Karpas-422 (cell line): ENCODE results near the gene ZNF609. TPM values are rescaled to one million over a fixed set of nuclear protein-coding genes. Genes with fewer than 3 reads are reported as not detected.

ENCODE experiments used
- DNase-seq: peaks from one replicate; pipeline ENCODE4 v3.0.0-alpha.2; 2015
- H2AFZ ChIP-seq: fragments of 200-600 bp; sonication (generic); 2 replicates; pipeline ENCODE4 v1.6.1; 2014; ENCODE audit warnings: antibody characterized with exemption, low read length, mixed read lengths
- H3K27ac ChIP-seq: fragments of 200-600 bp; sonication (generic); 2 replicates; pipeline ENCODE4 v1.5.1; 2014; ENCODE audit warnings: mild to moderate bottlenecking, low read length, moderate library complexity
- H3K27me3 ChIP-seq: fragments of 200-600 bp; sonication (generic); 2 replicates; pipeline ENCODE4 v1.6.1; 2014; ENCODE audit warnings: low read length, mixed read lengths
- H3K36me3 ChIP-seq: fragments of 200-600 bp; sonication (generic); 2 replicates; pipeline ENCODE4 v1.6.1; 2014; ENCODE audit warnings: low read length, mixed read lengths; ENCODE audit not compliant: insufficient read depth
- H3K4me1 ChIP-seq: fragments of 200-600 bp; sonication (generic); 2 replicates; pipeline ENCODE4 v1.6.1; 2014; ENCODE audit warnings: mild to moderate bottlenecking, low read length, mixed read lengths
- H3K4me2 ChIP-seq: fragments of 200-600 bp; sonication (generic); 2 replicates; pipeline ENCODE4 v1.6.1; 2014; ENCODE audit warnings: low read length, low read depth, mild to moderate bottlenecking; ENCODE audit not compliant: poor library complexity, severe bottlenecking
- H3K4me3 ChIP-seq: fragments of 200-600 bp; sonication (generic); 2 replicates; pipeline ENCODE4 v1.5.1; 2014; ENCODE audit warnings: mild to moderate bottlenecking, antibody characterized with exemption, low read length, mixed read lengths
- H3K79me2 ChIP-seq: fragments of 200-600 bp; sonication (generic); 2 replicates; pipeline ENCODE4 v1.6.1; 2014; ENCODE audit warnings: mild to moderate bottlenecking, low read length, mixed read lengths
- H3K9ac ChIP-seq: fragments of 200-600 bp; sonication (generic); 2 replicates; pipeline ENCODE4 v1.6.0; 2014; ENCODE audit warnings: low read length
- H3K9me2 ChIP-seq: fragments of 200-600 bp; sonication (generic), shearing (Covaris generic); replicated peaks from 2 replicates; pipeline ENCODE4 v1.6.0; 2014; ENCODE audit warnings: mild to moderate bottlenecking, low read length, moderate library complexity; ENCODE audit not compliant: insufficient read depth
- H3K9me3 ChIP-seq: fragments of 300-700, 200-600 bp; sonication (generic); 2 replicates; pipeline ENCODE4 v1.6.1; 2014; ENCODE audit warnings: low read length, mixed read lengths
- H4K20me1 ChIP-seq: fragments of 200-600 bp; sonication (generic); 2 replicates; pipeline ENCODE4 v1.6.1; 2014; ENCODE audit warnings: mild to moderate bottlenecking, antibody characterized with exemption, low read length, low read depth; ENCODE audit not compliant: insufficient read depth
- total RNA-seq: library from RNA; depleted of rRNA; stranded (reverse); fragments of >200 nt; shearing (Covaris generic); gene quantifications from 2 replicates; pipeline ENCODE4 v1.2.3, GENCODE V29; 2014; ENCODE audit warnings: low replicate concordance

The ZNF609 gene
- total RNA-seq, 1 experiment from 2014 or later: 26.7 TPM

DNA sequence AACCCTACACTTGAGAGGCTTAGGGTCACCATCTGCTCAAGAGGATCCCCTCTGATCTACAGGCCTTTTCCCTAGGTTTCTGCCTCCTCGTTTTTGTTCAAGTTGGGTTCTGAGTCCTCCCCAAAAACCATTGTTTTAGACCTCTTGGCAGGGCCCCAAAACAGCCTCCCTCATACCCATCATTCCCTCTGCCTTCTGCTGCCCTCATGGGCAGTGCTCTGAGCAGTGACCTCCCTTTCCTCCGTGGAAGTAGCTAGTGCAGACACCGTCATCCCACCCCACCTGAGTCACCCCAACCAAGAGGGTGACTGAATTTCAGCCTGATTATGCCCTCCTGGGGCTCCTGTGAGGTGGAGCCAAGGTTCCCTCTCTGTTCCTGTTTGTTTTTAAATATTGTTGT is 223.0 kb downstream of the ZNF609 start:
- Histone ChIP-seq H3K27me3 (no peaks in the 10 kb centered on the region), H3K4me2 (no peak overlapping the region), H2AFZ (no peak overlapping the region), H3K27ac (no peak overlapping the region), H3K9ac (no peak overlapping the region), H4K20me1 (peaks cover 8% of the 10 kb centered on the region; the same call in 1 of the 2 replicates), H3K36me3 (peaks cover 38% of the 10 kb centered on the region), H3K9me3 (no peaks in the 10 kb centered on the region), H3K4me1 (no peaks in the 10 kb centered on the region), H3K4me3 (no peak overlapping the region), H3K9me2 (no peaks in the 10 kb centered on the region), H3K79me2 (no peaks in the 10 kb centered on the region)
- DNase-seq: no peak

DNA sequence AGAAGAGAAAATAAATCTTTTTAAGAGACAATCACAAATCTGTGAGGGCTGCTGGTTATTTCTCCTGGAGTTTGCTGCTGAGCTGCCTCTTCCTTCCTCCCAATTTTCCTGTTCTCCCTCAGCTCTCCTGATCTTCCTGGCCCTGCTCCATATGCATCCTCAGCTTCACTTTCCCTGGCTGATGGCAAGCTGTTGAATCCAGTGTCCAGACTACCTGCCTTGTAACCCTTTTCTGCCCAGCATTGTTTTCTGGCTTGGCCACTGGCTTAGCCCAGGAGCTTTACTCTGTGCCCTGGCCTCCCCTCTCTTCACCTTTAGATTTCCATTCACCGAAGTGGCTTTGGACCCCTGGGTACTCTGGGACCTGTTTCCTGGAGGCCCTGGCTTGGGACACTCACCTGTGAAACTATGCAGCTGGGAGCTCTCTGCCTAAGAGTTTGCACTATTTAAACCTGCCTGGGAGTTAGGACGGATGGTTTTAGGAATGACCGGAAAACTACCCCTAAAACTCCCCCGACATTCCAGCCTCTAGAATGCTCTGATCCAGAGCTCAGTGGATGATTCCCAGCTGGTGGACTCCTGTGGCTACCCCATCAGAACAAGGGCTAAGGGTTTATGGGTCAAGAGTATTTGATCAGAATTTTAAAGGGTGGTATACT is 225.0 kb downstream of the ZNF609 start:
- H3K27ac ChIP-seq: no peak overlapping the region
- no peak overlapping the region for H3K4me3 ChIP-seq
- H2AFZ ChIP-seq: no peak overlapping the region
- H3K27me3 ChIP-seq: no peaks in the 10 kb centered on the region
- H4K20me1 ChIP-seq: peaks cover 8% of the 10 kb centered on the region; the same call in 1 of the 2 replicates
- H3K9me3 ChIP-seq: no peaks in the 10 kb centered on the region
- no peaks in the 10 kb centered on the region for H3K79me2 ChIP-seq
- no peak overlapping the region for H3K4me2 ChIP-seq
- no peak overlapping the region for H3K9ac ChIP-seq
- H3K9me2 ChIP-seq: no peaks in the 10 kb centered on the region
- H3K4me1 ChIP-seq: no peaks in the 10 kb centered on the region
- H3K36me3 ChIP-seq: peaks cover 38% of the 10 kb centered on the region
- no peak for DNase-seq

DNA sequence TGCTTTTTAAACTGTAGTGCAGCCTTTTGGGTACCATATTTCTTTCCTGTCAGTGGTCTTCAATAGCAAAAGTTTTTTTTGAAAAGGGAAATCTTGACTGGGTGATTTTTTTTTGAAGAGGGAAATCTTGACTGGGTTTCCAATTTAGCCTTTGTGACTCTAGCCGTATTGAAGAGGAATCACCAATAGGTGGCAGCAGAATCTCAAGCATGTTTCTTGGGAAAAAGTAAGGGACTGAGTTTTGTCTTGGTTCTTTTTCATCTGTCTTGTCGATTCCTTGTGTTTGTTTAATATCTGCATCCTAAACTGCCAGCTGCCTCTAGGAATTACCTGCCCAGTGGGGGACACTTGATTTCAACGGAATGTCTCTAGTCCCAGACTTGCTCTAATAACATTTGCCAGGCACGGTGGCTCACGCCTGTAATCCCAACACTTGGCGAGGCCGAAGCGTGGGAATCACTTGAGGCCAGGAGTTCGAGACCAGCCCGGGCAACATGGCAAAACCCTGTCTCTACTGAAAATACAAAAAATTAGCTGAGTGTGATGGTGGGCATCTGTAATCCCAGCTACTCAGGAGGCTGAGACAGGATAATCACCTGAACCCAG is 225.9 kb downstream of the ZNF609 start:
- H3K4me2 ChIP-seq: no peak overlapping the region
- no peak overlapping the region for H2AFZ ChIP-seq
- no peak overlapping the region for H3K9ac ChIP-seq
- H3K4me3 ChIP-seq: no peak overlapping the region
- no peak overlapping the region for H3K27ac ChIP-seq
- H3K9me3 ChIP-seq: no peaks in the 10 kb centered on the region
- peaks cover 8% of the 10 kb centered on the region; the same call in 1 of the 2 replicates for H4K20me1 ChIP-seq
- peak; percentile 82 for DNase-seq
- no peaks in the 10 kb centered on the region for H3K27me3 ChIP-seq
- no peaks in the 10 kb centered on the region for H3K9me2 ChIP-seq
- H3K36me3 ChIP-seq: peaks cover 35% of the 10 kb centered on the region
- H3K4me1 ChIP-seq: no peaks in the 10 kb centered on the region
- no peaks in the 10 kb centered on the region for H3K79me2 ChIP-seq

DNA sequence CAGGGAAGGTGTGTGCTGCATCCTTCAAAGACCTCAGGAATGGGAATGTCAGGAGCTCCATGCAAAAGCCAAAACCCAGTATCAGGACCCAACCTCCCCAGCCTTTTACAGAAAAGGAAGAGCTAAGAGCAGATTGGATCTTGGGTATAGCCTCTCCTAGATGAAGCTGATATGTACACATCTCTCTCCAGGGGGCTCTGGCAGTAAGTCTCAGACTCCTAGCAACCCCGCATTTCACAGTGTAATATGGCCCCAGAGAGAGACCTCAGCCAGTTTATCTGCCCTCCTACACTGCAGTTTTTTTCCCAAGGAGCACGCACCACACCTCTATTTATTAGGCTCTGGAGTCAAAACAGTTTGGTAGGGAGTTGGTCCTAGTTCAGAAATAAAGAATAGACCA is 226.8 kb downstream of the ZNF609 start:
- no peaks in the 10 kb centered on the region for H3K9me2 ChIP-seq
- H3K9me3 ChIP-seq: no peaks in the 10 kb centered on the region
- no peak overlapping the region for H3K4me2 ChIP-seq
- no peak for DNase-seq
- H3K79me2 ChIP-seq: peaks cover 2% of the 10 kb centered on the region; the same call in 1 of the 2 replicates
- H3K27me3 ChIP-seq: no peaks in the 10 kb centered on the region
- H3K4me1 ChIP-seq: no peaks in the 10 kb centered on the region
- no peak overlapping the region for H3K9ac ChIP-seq
- peaks cover 8% of the 10 kb centered on the region; the same call in 1 of the 2 replicates for H4K20me1 ChIP-seq
- H3K36me3 ChIP-seq: peaks cover 28% of the 10 kb centered on the region
- no peak overlapping the region for H3K27ac ChIP-seq
- no peak overlapping the region for H3K4me3 ChIP-seq
- H2AFZ ChIP-seq: no peak overlapping the region

DNA sequence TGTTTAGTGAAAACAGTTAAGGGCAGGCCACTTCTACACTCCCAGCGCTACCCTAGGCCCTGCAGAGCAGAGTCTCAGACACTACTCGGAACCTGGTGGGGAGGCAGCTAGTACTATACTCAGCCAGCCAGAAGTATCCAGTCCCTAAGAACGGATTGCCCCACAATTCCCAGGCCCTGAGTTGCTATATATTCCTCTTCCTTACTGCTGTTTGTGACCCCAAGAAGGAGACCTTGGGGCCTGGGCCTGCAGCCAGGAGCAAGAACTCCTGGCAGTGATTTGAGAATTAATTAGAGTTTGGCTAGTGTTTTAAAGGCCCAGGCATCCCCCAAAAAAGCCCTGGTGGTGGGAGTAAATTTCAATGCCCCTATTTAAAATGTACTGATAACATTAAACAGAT is 227.3 kb downstream of the ZNF609 start:
- H3K9ac ChIP-seq: no peak overlapping the region
- H3K9me2 ChIP-seq: no peaks in the 10 kb centered on the region
- no peak overlapping the region for H3K4me2 ChIP-seq
- DNase-seq: no peak
- H3K79me2 ChIP-seq: peaks cover 4% of the 10 kb centered on the region
- H4K20me1 ChIP-seq: peaks cover 8% of the 10 kb centered on the region; the same call in 1 of the 2 replicates
- H3K27ac ChIP-seq: no peak overlapping the region
- no peak overlapping the region for H2AFZ ChIP-seq
- H3K27me3 ChIP-seq: no peaks in the 10 kb centered on the region
- H3K4me3 ChIP-seq: no peak overlapping the region
- H3K4me1 ChIP-seq: no peaks in the 10 kb centered on the region
- peaks cover 26% of the 10 kb centered on the region for H3K36me3 ChIP-seq
- H3K9me3 ChIP-seq: no peaks in the 10 kb centered on the region

DNA sequence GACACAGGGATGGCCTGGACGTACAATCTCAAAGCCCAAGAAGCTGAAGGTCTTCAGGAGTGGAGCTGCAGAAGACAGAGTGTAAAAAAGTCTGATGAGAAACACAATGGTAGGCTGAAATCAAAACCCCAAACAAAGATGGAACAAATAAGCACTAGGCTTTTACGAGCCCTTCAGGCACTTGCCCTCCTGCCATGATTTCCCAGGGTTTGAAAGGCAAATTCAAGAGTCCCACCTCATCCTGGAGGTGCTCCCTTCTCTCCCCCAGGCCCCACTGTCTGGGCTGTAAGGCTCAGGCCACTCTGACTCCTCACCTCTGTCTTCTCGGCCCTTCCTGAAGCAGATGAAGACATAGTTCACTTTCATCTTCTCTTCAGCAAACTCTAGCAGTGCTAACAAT is 228.4 kb downstream of the ZNF609 start:
- Histone ChIP-seq H2AFZ (no peak overlapping the region), H3K9me3 (no peaks in the 10 kb centered on the region)

DNA sequence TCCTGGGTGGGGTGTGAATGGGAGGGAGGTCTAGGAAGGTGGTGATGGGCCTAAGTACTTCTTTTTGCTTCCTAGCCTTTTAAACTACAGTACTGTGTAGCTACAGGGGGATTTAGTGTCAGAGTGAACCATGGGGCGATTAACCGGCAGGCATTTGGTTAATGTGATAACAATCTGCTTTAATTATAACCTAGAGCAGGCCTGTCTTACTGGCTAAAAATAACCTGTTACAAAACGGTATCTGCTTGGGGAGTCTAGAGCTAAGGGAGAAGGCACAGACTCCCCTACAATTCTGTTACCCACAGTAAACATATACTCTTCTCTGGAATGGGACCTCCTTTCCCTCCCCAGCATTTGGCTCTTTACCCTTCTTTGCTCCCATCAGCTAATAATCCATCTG is 229.6 kb downstream of the ZNF609 start:
- Histone ChIP-seq H3K4me2 (no peak overlapping the region), H2AFZ (no peak overlapping the region), H3K79me2 (peaks cover 25% of the 10 kb centered on the region), H3K4me1 (peaks cover 5% of the 10 kb centered on the region), H3K27ac (no peak overlapping the region), H4K20me1 (peaks cover 12% of the 10 kb centered on the region), H3K9me3 (no peaks in the 10 kb centered on the region), H3K36me3 (peaks cover 31% of the 10 kb centered on the region), H3K9me2 (no peaks in the 10 kb centered on the region), H3K9ac (no peak overlapping the region), H3K4me3 (no peak overlapping the region), H3K27me3 (no peaks in the 10 kb centered on the region)
- no peak for DNase-seq

More for the DNA sequence above, 228.4 kb downstream of the ZNF609 start:
- no peak for DNase-seq
- peaks cover 12% of the 10 kb centered on the region for H4K20me1 ChIP-seq
- H3K4me3 ChIP-seq: no peak overlapping the region
- peaks cover 31% of the 10 kb centered on the region for H3K36me3 ChIP-seq
- no peaks in the 10 kb centered on the region for H3K9me2 ChIP-seq
- no peak overlapping the region for H3K27ac ChIP-seq
- H3K4me1 ChIP-seq: no peaks in the 10 kb centered on the region
- peaks cover 15% of the 10 kb centered on the region for H3K79me2 ChIP-seq
- no peaks in the 10 kb centered on the region for H3K27me3 ChIP-seq
- H3K9ac ChIP-seq: no peak overlapping the region
- H3K4me2 ChIP-seq: no peak overlapping the region

DNA sequence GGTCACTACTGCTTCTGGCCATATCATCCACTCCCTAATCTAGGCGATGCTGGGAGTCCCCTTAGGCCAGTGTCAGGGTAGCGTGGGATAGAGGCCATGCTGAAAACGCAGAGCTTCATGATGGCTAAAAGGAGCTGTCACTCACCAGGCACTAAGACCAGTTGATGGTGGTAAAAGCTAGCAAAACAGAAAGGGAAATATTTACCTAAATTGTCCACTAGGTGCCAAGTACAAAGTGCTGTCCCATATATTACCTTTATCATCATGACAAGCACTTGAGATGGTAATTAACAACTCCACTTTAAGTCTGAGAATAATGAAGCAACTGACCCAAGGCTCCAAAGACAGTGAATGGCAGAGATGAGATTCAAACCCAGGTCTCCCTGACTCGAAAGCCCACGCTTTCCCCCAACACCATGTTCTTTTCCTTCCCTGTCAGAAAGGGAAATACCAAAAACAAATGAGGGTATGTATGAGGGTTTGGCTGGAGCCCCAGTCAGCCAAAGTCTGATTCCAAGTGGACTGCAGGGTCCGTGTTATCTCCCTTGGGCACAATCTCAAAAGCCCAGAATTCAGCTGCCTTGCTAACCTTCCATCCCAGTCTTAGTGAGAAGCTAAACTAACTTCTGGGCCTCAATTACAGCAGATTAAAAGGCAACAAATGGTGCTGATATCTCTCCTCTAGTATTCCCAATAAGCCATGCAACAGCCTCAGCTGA is 230.4 kb downstream of the ZNF609 start:
- Histone ChIP-seq H3K4me3 (no peak overlapping the region), H3K79me2 (peaks cover 32% of the 10 kb centered on the region), H3K36me3 (peaks cover 27% of the 10 kb centered on the region), H2AFZ (no peak overlapping the region), H3K27me3 (no peaks in the 10 kb centered on the region), H3K4me1 (peaks cover 13% of the 10 kb centered on the region), H4K20me1 (peaks cover 9% of the 10 kb centered on the region), H3K9me3 (no peaks in the 10 kb centered on the region), H3K4me2 (no peak overlapping the region), H3K9me2 (no peaks in the 10 kb centered on the region), H3K27ac (no peak overlapping the region), H3K9ac (no peak overlapping the region)
- DNase-seq: no peak
